HG03354 (cell line): ENCODE measurements around the gene AURKAIP1.
"Not testable (repeated sequence)": the region's sequence is repeated elsewhere in the genome, so short reads cannot be mapped to it uniquely, and the experiment has no call there.

ENCODE experiments used
- ATAC-seq: cut with Tn5 transposase; IDR thresholded peaks from one replicate; pipeline ENCODE4 v1.9.1; 2021; ENCODE audit warnings: mild to moderate bottlenecking; ENCODE audit not compliant: unreplicated experiment, poor library complexity, severe bottlenecking

AURKAIP1 gene

DNA sequence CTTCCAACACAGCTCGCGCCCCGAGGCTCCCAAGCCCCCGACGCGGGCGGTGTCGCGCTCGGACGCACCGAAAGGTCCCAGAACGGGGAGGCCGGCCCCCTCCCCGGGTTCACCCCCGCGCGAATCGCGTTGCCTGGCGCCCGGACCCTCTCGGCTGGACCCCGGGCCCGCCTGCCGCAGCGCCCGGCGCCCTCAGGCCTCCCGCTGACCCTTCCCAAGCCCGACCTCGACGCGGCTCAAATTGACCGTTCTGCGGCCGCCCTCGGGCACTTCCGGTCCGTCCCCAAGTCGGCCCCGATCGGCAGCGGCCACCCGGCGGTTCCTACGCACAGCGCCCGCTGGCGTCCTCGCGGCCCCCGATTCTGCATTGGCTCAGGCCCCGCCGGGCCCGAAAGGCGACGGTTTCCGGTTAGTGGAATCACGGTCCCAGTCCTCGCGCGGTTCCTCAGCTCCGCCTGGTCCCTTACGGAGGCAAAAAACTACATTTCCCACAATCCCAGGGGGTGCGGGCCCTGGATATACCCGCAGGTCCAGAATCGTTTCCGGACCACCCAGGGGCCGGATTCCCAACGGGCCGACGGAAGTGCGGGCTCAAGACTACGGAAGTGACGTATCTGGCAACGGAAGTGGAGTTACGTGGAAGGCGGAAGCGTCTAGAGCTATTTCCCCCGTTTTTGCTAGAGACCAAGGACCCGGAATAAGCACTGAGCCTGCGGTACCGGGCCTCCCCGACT lies at the start of gene AURKAIP1:
Gene AURKAIP1, minus strand, starts transcription at position 279 of the 734 bp plus-strand sequence. CDS start 451 bp downstream, outside the sequence.
- peak; percentile 87 for ATAC-seq

GRCh38 chr1:1424707-1425106 lies 49.7 kb upstream of the AURKAIP1 start:
- no peak for ATAC-seq

DNA sequence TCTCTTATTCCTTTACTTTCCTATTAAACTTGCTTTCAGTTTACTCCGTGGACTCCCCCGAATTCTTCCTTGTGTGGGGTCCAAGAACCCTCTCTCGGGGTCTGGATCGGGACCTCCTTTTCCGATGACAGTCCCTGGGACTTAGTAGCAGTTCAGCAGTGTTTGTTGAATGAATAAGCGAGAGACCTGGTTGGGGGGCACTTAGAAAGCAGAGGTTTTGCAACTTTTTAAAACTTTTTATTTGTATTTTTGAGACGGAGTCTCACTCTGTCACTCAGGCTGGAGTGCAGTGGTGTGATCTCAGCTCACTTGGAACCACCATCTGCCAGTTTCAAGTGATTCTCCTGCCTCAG lies 48.2 kb upstream of the AURKAIP1 start:
- no peak for ATAC-seq

GRCh38 chr1:1422465-1423244 lies 47.6 kb upstream of the AURKAIP1 start:
- no peak for ATAC-seq

- no peak for ATAC-seq
Observed at GRCh38 chr1:1421907-1422464, 47.0 kb upstream of the AURKAIP1 start.

DNA sequence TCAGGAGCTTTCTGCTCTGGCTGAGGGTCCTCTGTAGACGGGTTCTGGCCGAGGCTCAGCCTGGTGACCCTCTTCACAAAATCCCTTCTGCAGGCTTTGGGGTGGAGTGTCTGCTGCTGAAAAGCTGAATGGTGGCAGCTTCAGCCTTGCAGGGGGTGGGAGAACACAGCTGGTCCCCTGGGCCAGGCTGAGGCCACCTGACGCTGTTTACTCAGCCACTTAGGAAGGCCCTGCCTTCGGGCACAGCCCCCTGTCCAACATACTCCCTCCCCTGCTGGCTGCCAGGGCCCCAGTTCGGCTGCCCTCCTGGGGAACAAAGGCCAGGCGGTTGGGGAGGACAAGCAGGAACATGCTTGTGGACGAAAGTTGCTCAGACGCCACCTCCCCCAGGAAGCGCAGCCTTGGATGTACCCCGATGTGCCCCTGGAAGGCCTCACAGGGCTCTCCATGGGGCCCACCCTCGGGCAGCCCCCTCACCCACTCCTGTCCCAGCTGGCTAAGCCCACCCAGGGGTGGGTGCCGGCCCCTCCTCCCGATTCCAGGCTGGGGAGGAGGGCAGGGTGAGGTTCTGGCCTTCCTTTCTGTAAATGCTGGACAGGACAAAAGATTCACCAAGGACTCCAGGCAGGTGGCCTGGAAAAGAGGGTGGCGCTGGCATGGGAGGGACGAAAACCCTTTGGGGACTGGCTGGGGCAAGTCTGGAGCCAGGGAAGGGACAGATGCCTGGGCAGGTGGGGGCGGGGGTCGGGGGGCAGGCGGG lies 46.3 kb upstream of the AURKAIP1 start, which contains the start of gene ANKRD65:
Gene ANKRD65, minus strand, starts transcription at position 130 of the 760 bp plus-strand sequence. CDS start 271 bp downstream, outside the sequence.
- ATAC-seq = no peak

GRCh38 chr1:1420654-1421141 lies 45.7 kb upstream of the AURKAIP1 start:
- ATAC-seq = no peak

- no peak for ATAC-seq
Observed at GRCh38 chr1:1419813-1420653, 45.0 kb upstream of the AURKAIP1 start.

GRCh38 chr1:1419363-1419812 lies 44.4 kb upstream of the AURKAIP1 start:
- ATAC-seq = no peak

- no peak for ATAC-seq
Observed at GRCh38 chr1:1418464-1419362, 43.7 kb upstream of the AURKAIP1 start.

GRCh38 chr1:1417825-1418463 lies 42.9 kb upstream of the AURKAIP1 start:
- not testable (repeated sequence) for ATAC-seq

DNA sequence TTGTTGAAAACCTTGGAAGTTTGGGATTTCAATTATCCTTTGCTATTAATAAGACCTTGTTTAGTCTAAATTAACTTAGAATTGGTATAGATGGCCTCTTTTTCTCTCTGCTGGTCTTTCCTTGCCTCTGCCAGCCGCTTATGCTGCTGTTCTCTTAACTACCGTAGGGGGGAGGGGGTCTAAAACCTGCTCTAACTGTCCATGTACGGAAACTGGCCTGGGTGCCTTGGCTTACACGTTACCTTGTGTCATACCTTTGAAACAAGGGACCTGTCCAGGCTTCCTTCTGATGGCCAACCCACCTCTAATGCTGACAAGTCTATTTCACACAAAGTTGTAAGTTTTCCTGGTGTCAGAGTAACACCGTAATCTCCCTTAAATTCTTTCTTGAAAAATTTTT lies 42.4 kb upstream of the AURKAIP1 start:
- not testable (repeated sequence) for ATAC-seq

DNA sequence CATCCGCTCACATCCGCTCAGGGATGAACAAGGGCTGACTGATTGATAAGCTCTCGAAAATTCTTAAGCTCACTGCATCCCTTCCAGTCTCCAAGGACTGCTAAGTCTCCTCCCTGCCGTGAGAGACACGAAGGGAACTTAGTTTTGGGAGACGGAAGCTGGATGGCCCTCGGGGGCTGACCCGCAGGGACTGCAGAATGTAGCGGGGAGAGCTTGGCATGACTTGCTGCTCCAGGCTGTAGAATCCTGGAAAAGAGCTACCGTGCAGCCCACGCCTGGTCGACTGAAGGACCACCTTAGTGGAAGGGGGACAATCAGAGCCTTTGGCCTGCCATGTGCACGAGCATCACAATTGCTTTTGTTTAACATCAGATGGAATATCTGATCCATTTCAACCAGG lies 40.7 kb upstream of the AURKAIP1 start:
- ATAC-seq = no peak

- not testable (repeated sequence) for ATAC-seq
Observed at GRCh38 chr1:1412311-1412902, 37.4 kb upstream of the AURKAIP1 start.

DNA sequence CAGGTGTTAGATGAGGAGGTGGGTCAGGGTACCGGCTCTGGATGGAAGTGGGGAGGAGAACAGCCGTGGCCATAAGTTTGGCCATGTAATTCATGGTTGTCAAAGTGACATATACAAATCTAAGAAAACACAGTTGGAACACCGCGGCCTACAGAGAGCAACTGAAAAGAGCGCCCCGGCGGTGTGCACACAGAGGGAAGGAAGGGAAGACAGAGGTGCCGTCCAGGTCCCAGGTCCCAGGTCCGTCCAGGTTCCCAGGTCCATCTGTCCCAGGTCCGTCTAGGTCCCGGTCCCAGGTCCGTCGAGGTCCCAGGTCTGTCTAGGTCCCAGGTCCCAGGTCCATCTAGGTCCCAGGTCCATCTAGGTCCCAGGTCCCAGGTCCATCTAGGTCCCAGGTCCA lies 36.6 kb upstream of the AURKAIP1 start:
- ATAC-seq = no peak

GRCh38 chr1:1410238-1410637 lies 35.2 kb upstream of the AURKAIP1 start:
- not testable (repeated sequence) for ATAC-seq
